HepG2 (cell line): ENCODE measurements around the gene JMJD8. TPM values are rescaled to one million over a fixed set of nuclear protein-coding genes. Genes with fewer than 3 reads are reported as not detected.

ENCODE experiments used
- AKAP8 ChIP-seq: sonication (generic); formaldehyde crosslinking; IDR thresholded peaks from 2 replicates; pipeline ENCODE4 v1.5.1; 2020; ENCODE audit warnings: mild to moderate bottlenecking, missing genetic modification reagents
- CHD2 ChIP-seq: IDR thresholded peaks from 2 replicates; pipeline ENCODE4 v1.6.1; 2011; ENCODE audit warnings: low read depth, low read length, improper control_type of control experiment
- EEA1 ChIP-seq: sonication (generic); formaldehyde crosslinking; IDR thresholded peaks from 2 replicates; pipeline ENCODE4 v1.5.1; 2020; ENCODE audit warnings: mild to moderate bottlenecking, missing genetic modification reagents, borderline replicate concordance
- ELF3 ChIP-seq: IDR thresholded peaks from 2 replicates; pipeline ENCODE4 v1.6.1; 2016; ENCODE audit warnings: missing genetic modification reagents, missing compliant biosample characterization
- ERF ChIP-seq: IDR thresholded peaks from 2 replicates; pipeline ENCODE4 v1.6.1; 2018; ENCODE audit warnings: missing biosample characterization, missing genetic modification reagents
- FOXO1 ChIP-seq: sonication (generic); formaldehyde crosslinking; IDR thresholded peaks from 2 replicates; pipeline ENCODE4 v1.4.0; 2020; ENCODE audit warnings: missing genetic modification reagents
- FOXP1 ChIP-seq, 2 experiments: fragments of 450-650 bp in 1 of 2; IDR thresholded peaks; 2 replicates each; pipeline ENCODE4 v1.6.1; 2017 to 2018; ENCODE audit warnings: antibody characterized with exemption in 1 of 2
- GPN1 ChIP-seq: sonication (generic); formaldehyde crosslinking; IDR thresholded peaks from 2 replicates; pipeline ENCODE4 v1.5.1; 2020; ENCODE audit warnings: missing genetic modification reagents, borderline replicate concordance
- HIC2 ChIP-seq: sonication (generic); formaldehyde crosslinking; IDR thresholded peaks from 2 replicates; pipeline ENCODE4 v1.9.0; 2022; ENCODE audit warnings: low read depth, missing genetic modification reagents
- HIVEP1 ChIP-seq: sonication (generic); formaldehyde crosslinking; IDR thresholded peaks from 2 replicates; pipeline ENCODE4 v1.4.0; 2020; ENCODE audit warnings: mild to moderate bottlenecking, missing genetic modification reagents
- HOMEZ ChIP-seq: IDR thresholded peaks from 2 replicates; pipeline ENCODE4 v1.6.1; 2016; ENCODE audit warnings: low read depth
- HOXA5 ChIP-seq: sonication (generic); formaldehyde crosslinking; IDR thresholded peaks from 2 replicates; pipeline ENCODE4 v1.4.0; 2020; ENCODE audit warnings: missing genetic modification reagents
- JUND ChIP-seq: sonication (generic); formaldehyde crosslinking; IDR thresholded peaks from 2 replicates; pipeline ENCODE4 v1.8.0; 2022; ENCODE audit warnings: mild to moderate bottlenecking, missing genetic modification reagents
- NFYC ChIP-seq: IDR thresholded peaks from 2 replicates; pipeline ENCODE4 v1.6.1; 2016; ENCODE audit warnings: missing genetic modification reagents, missing compliant biosample characterization
- POLR2AphosphoS5 ChIP-seq: IDR thresholded peaks from 2 replicates; pipeline ENCODE4 v1.6.1; 2012; ENCODE audit warnings: low read depth, low read length
- RBM39 ChIP-seq: fragments of 200-400 bp; formaldehyde crosslinking; IDR thresholded peaks from one replicate; pipeline ENCODE4 v1.6.1; 2018; ENCODE audit warnings: antibody characterized with exemption, mild to moderate bottlenecking, low read depth, low read length; ENCODE audit not compliant: poor library complexity, severe bottlenecking
- RFX3 ChIP-seq: IDR thresholded peaks from 2 replicates; pipeline ENCODE4 v1.6.1; 2016; ENCODE audit warnings: missing biosample characterization, missing genetic modification reagents
- SOX5 ChIP-seq: IDR thresholded peaks from 2 replicates; pipeline ENCODE4 v1.6.1; 2016; ENCODE audit warnings: borderline replicate concordance
- SRY ChIP-seq: sonication (generic); formaldehyde crosslinking; IDR thresholded peaks from 2 replicates; pipeline ENCODE4 v1.8.0; 2022; ENCODE audit warnings: mild to moderate bottlenecking, missing genetic modification reagents
- SYNCRIP ChIP-seq: fragments of 200-400 bp; formaldehyde crosslinking; IDR thresholded peaks from 2 replicates; pipeline ENCODE4 v1.6.1; 2018; ENCODE audit warnings: mild to moderate bottlenecking, low read depth, low read length; ENCODE audit not compliant: insufficient read depth
- TMF1 ChIP-seq: sonication (generic); formaldehyde crosslinking; IDR thresholded peaks from 2 replicates; pipeline ENCODE4 v1.8.1; 2022; ENCODE audit warnings: low read depth, missing genetic modification reagents
- ZBTB1 ChIP-seq: sonication (generic); formaldehyde crosslinking; IDR thresholded peaks from 2 replicates; pipeline ENCODE4 v1.4.0; 2020; ENCODE audit warnings: missing genetic modification reagents, borderline replicate concordance
- ZMAT3 ChIP-seq: sonication (generic); formaldehyde crosslinking; conservative IDR thresholded peaks from 2 replicates; pipeline ENCODE4 v1.7.0; 2021; ENCODE audit warnings: missing genetic modification reagents
- ZNF251 ChIP-seq: sonication (generic); formaldehyde crosslinking; IDR thresholded peaks from 2 replicates; pipeline ENCODE4 v1.9.0; 2021; ENCODE audit warnings: mild to moderate bottlenecking, missing genetic modification reagents
- ZNF33B ChIP-seq: sonication (generic); formaldehyde crosslinking; IDR thresholded peaks from 2 replicates; pipeline ENCODE4 v1.5.1; 2020; ENCODE audit warnings: mild to moderate bottlenecking, missing genetic modification reagents
- ZNF451 ChIP-seq: sonication (generic); formaldehyde crosslinking; IDR thresholded peaks from 2 replicates; pipeline ENCODE4 v1.5.0; 2020; ENCODE audit warnings: mild to moderate bottlenecking, missing genetic modification reagents
- ZNF747 ChIP-seq: sonication (generic); formaldehyde crosslinking; IDR thresholded peaks from 2 replicates; pipeline ENCODE4 v1.8.1; 2023; ENCODE audit warnings: missing genetic modification reagents, mild to moderate bottlenecking, borderline replicate concordance
- ZNF83 ChIP-seq: sonication (generic); formaldehyde crosslinking; IDR thresholded peaks from 2 replicates; pipeline ENCODE4 v1.4.0; 2020; ENCODE audit warnings: missing genetic modification reagents, mild to moderate bottlenecking, borderline replicate concordance
- ZSCAN21 ChIP-seq: sonication (generic); formaldehyde crosslinking; IDR thresholded peaks from 2 replicates; pipeline ENCODE4 v1.8.0; 2022; ENCODE audit warnings: mild to moderate bottlenecking, missing genetic modification reagents, moderate library complexity, borderline replicate concordance
- polyA plus RNA-seq, 8 experiments: library from polyadenylated mRNA; depleted of rRNA in 3 of 8; stranded (reverse) in 7 of 8; unstranded in 1 of 8; fragments of >200 nt; fragmentation: Illumina TruSeq in 4 of 8; extraction: Trizol in 4 of 8; gene quantifications; 2 replicates each; pipeline versions ENCODE4 v1.2.1 to v1.2.3, GENCODE V29; 2011 to 2016; ENCODE audit warnings: low read depth in 4 of 8, missing spikeins in 1 of 8, mixed read lengths in 1 of 8; ENCODE audit not compliant: insufficient read depth in 1 of 8
- total RNA-seq, 5 experiments: library from RNA; depleted of rRNA; stranded (reverse); fragments of >200 nt; fragmentation: Illumina TruSeq; extraction: Trizol; gene quantifications; 2 replicates each; pipeline ENCODE4 v1.2.3, GENCODE V29; 2016; ENCODE audit warnings: low read depth in 1 of 5

JMJD8 gene
- total and polyA plus RNA-seq, 2 of the 13 experiments (the other 11 are each of a cell fraction or from before 2014, with no cell fraction given): 2.6 to 11.8 TPM

- no peak for TF ChIP-seq CHD2
- TF ChIP-seq HIVEP1 (CRISPR knock-in tag): peak; percentile 55; the same call in 1 of the 2 replicates
- TF ChIP-seq SOX5 (CRISPR knock-in tag): peak; percentile 36; the same call in 1 of the 2 replicates
- peak; percentile 48; the same call in 1 of the 2 replicates for TF ChIP-seq HIC2 (CRISPR knock-in tag)
- 0 out of 2 replicates have a peak, but pooled peaks have one; percentile 32 for TF ChIP-seq ZMAT3 (CRISPR knock-in tag)
- TF ChIP-seq ELF3: peak; percentile 13; the same call in 1 of the 2 replicates
- peak; percentile 57; the same call in 1 of the 2 replicates for TF ChIP-seq TMF1 (CRISPR knock-in tag)
- TF ChIP-seq HOMEZ: no peak
- TF ChIP-seq JUND: peak; percentile 65; the same call in 1 of the 2 replicates
- no peak for TF ChIP-seq ZBTB1 (CRISPR knock-in tag)
- TF ChIP-seq ZNF33B (CRISPR knock-in tag): peak; percentile 86
- TF ChIP-seq FOXO1 (CRISPR knock-in tag): no peak
- TF ChIP-seq FOXP1 (IDR thresholded peaks at IDR 0.05): no peak
- TF ChIP-seq FOXP1 (CRISPR knock-in tag; IDR thresholded peaks at IDR 0.05): no peak
- TF ChIP-seq ZNF451 (CRISPR knock-in tag): peak; percentile 68; the same call in 1 of the 2 replicates
- TF ChIP-seq ZNF83 (CRISPR knock-in tag): 0 out of 2 replicates have a peak, but pooled peaks have one; percentile 54
- peak; percentile 85; the same call in 1 of the 2 replicates for TF ChIP-seq SRY (CRISPR knock-in tag)
- no peak; the same call in 1 of the 2 replicates for TF ChIP-seq GPN1
- no peak for TF ChIP-seq SYNCRIP
- TF ChIP-seq ERF (CRISPR knock-in tag): peak; percentile 9
- TF ChIP-seq AKAP8 (CRISPR knock-in tag): peak; percentile 94
- TF ChIP-seq ZNF747 (CRISPR knock-in tag): peak; percentile 76; the same call in 1 of the 2 replicates
- peak; percentile 70 for TF ChIP-seq POLR2AphosphoS5
- 0 out of 2 replicates have a peak, but pooled peaks have one; percentile 48 for TF ChIP-seq ZNF251
- no peak for TF ChIP-seq RBM39
- TF ChIP-seq HOXA5: peak; percentile 58; the same call in 1 of the 2 replicates
- TF ChIP-seq RFX3 (CRISPR knock-in tag): no peak
- TF ChIP-seq EEA1 (CRISPR knock-in tag): peak; percentile 60; the same call in 1 of the 2 replicates
- TF ChIP-seq NFYC (CRISPR knock-in tag): 0 out of 2 replicates have a peak, but pooled peaks have one; percentile 17
- TF ChIP-seq ZSCAN21 (CRISPR knock-in tag): peak; percentile 92
These were observed 37.0 kb upstream of the JMJD8 start, which contains the start of gene ANTKMT (continued) for GRCh38 chr16:720990-721764.
